Measurements from ENCODE around the gene PCDH15.

GRCh38 chr10:53899463-53900160 is 901.4 kb downstream of the PCDH15 start:
- TF ChIP-seq EZH2 (IDR thresholded peaks at IDR 0.05; ENCODE audit: insufficient read depth, poor library complexity, severe bottlenecking) (no peak), EZH2phosphoT487 (IDR thresholded peaks at IDR 0.05; ENCODE audit: insufficient read depth, low read depth) (no peak)
